Muscle of leg (tissue), 11 donors: ENCODE data around the gene DLG1. TPM values are rescaled to one million over a fixed set of nuclear protein-coding genes. Genes with fewer than 3 reads are reported as not detected.
A peak's percentile ranks its signal among the peaks of the same experiment; 100 is the strongest.

Experiments used
- DNase-seq: peaks from one replicate; pipeline ENCODE4 v3.0.0; 2013
- H3K27ac ChIP-seq: one replicate; pipeline ENCODE4 v1.5.1; 2013; ENCODE audit warnings: mild to moderate bottlenecking, low read length, control low read depth
- H3K27me3 ChIP-seq: one replicate; pipeline ENCODE4 v1.6.1; 2013; ENCODE audit warnings: low read length; ENCODE audit not compliant: control insufficient read depth, insufficient read depth
- H3K36me3 ChIP-seq: one replicate; pipeline ENCODE4 v1.6.1; 2013; ENCODE audit warnings: low read length; ENCODE audit not compliant: control insufficient read depth, insufficient read depth
- H3K4me1 ChIP-seq: one replicate; pipeline ENCODE4 v1.6.1; 2013; ENCODE audit warnings: low read length; ENCODE audit not compliant: control insufficient read depth, insufficient read depth
- H3K4me3 ChIP-seq: one replicate; pipeline ENCODE4 v1.5.1; 2013; ENCODE audit warnings: low read length, control low read depth
- H3K9me3 ChIP-seq: replicated peaks from 2 replicates; pipeline ENCODE4 v1.6.1; 2013; ENCODE audit warnings: low read depth, low read length; ENCODE audit not compliant: control insufficient read depth
- WGBS: methylation state at CpG from one replicate; pipeline ENCODE4 v1.1.5; 2013; ENCODE audit warnings: missing lambda C conversion rate; ENCODE audit not compliant: insufficient coverage; 5-methylcytosine and 5-hydroxymethylcytosine counted together
- polyA plus RNA-seq, 8 donors: library from polyadenylated mRNA; unstranded; fragments of 120-200 nt; gene quantifications; one replicate each; pipeline versions ENCODE4 v1.2.1 to v1.2.3, GENCODE V29; 2013; ENCODE audit warnings: inconsistent platforms in 1 of 8, low replicate concordance in 1 of 8; ENCODE audit not compliant: insufficient read length in 8 of 8, insufficient read depth in 1 of 8
- total RNA-seq: library from RNA; stranded (reverse); fragments of 120-200 nt; gene quantifications from one replicate; pipeline ENCODE4 v1.2.4, GENCODE V29; 2013

Gene DLG1
- total and polyA plus RNA-seq, 9 donors, result 27.7 to 47.3 (median 39.0) TPM

DNA sequence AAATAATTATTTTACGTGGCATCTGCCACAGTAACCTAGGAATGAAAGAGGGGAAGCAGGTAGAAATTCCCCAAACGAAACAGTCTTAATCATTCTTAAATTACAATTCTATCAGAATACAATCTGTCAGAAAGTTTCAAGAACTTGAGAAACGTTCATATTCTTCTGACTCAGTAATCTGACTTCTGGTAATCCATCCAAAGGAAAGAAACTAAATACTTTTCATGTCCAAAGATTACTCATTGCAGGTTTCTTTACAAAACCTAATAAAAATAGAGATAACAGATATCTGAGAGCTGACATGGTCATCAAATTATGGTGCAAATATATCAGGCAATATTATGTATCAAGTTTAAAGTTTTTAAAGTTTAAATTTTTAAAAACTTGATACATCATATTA is 109.4 kb downstream of the DLG1 start:
- no peak for DNase-seq
- Histone ChIP-seq H3K27ac (no peak overlapping the region), H3K36me3 (no peaks in the 10 kb centered on the region), H3K4me3 (no peak overlapping the region), H3K4me1 (no peaks in the 10 kb centered on the region), H3K27me3 (no peaks in the 10 kb centered on the region), H3K9me3 (no peaks in the 10 kb centered on the region)
- no CpG with 5 or more reads among the region's 3 CpGs for WGBS

DNA sequence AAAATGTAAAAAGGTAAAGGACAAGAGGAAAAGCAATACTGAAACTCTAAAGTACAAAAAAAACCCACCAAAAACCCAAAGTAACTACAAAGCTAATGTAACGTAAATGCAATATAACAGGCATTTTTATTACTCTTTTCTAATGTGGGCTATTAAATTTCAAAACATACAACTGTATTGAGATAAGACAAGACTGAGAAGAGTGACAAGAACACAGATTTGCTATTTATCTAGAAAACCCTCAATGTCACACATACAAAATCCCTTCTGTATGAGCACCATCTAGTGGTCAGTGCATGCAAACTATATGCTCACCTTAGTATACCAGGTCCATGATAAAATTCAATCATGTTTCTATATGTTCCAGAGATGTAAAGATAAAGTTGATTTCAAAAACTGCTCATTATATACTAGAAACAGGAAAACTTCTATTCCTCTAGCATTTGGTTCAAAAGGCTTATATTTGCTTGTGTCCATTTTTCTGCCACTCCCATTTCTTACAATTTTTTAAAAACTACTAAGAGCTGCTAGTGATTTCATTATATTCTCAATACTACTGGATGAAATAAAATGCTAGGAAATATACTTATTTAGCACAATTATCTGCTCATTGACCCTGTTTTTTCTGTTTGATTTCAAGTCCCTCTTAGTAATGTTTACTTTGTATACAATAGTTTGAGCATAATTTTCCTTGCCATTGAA is 111.4 kb downstream of the DLG1 start:
- no CpG with 5 or more reads among the region's 1 CpG for WGBS
- DNase-seq, result peak; percentile 77
- H3K9me3 ChIP-seq, result no peaks in the 10 kb centered on the region

DNA sequence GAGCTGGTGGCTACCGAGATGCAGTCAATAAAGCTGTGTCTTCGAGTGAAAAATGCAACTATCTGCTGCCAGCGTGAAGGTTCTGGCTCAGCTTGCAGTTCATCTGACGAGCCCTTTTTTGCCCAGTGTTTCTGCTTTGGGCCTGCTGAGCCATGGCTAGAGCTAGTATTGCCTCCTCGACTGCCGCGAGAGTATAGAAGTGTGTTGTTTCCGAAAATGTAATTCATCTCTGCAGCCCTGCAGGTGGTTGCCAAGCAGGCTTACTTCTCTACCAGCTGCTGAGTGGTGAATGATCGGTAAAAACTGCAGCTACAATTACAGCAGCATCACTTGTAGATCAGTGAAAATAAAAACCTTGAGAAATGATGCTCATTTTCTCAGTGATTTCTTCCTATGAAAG is 114.8 kb downstream of the DLG1 start:
- H3K4me1 ChIP-seq, result peaks cover 2% of the 10 kb centered on the region
- 52% methylated on average over 4 of the region's 9 CpGs for WGBS
- no peaks in the 10 kb centered on the region for H3K27me3 ChIP-seq
- H3K27ac ChIP-seq, result no peak overlapping the region
- DNase-seq, result peak; percentile 18
- H3K4me3 ChIP-seq, result no peak overlapping the region
- peaks cover 2% of the 10 kb centered on the region for H3K36me3 ChIP-seq
- no peaks in the 10 kb centered on the region for H3K9me3 ChIP-seq

More for the DNA sequence above, 111.4 kb downstream of the DLG1 start:
- H3K36me3 ChIP-seq, result peaks cover 2% of the 10 kb centered on the region
- H3K27ac ChIP-seq, result no peak overlapping the region
- peaks cover 2% of the 10 kb centered on the region for H3K4me1 ChIP-seq
- H3K27me3 ChIP-seq, result no peaks in the 10 kb centered on the region
- no peak overlapping the region for H3K4me3 ChIP-seq

DNA sequence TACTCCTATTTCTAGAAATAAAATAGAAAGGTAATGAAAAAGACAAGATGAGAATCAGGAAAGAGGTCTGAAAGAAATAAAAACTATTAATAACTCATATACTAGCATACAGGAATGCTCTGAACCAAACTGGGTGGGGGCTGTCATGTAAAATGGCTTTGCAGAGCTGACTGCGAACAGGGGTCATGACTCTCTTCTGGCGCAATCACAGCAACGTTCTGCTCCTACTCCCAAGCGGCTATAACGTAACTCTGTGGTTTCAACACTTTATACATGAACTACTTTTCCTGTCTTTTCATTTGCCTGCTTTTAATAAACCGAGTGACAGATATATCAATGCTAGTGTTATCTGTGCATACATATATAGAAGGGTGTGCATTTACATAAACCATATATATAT is 116.7 kb downstream of the DLG1 start:
- WGBS, result 43% methylated on average over 4 of the region's 6 CpGs
- H3K36me3 ChIP-seq, result peaks cover 2% of the 10 kb centered on the region
- H3K4me3 ChIP-seq, result no peak overlapping the region
- H3K27ac ChIP-seq, result no peak overlapping the region
- peak; percentile 84 for DNase-seq
- H3K27me3 ChIP-seq, result no peaks in the 10 kb centered on the region
- H3K9me3 ChIP-seq, result no peaks in the 10 kb centered on the region
- H3K4me1 ChIP-seq, result peaks cover 2% of the 10 kb centered on the region

DNA sequence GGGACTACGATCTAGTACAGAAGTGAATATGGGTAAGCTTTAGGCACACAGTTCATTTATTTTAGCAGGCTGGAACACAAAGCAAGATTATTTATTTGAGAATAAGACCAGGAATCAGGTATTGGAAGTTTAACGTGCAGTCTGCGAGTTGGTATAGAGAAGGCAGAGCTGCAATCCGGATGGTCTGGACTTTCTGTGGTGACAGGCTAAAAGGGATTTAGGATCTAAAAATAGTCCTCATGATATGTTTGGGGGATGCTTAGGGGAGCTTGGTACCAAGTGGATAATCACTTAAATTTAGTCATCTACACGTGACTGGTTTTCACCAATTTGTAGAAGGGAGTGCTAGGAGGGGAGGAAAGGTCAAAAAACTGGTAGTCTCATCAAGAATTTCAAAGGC is 119.4 kb downstream of the DLG1 start:
- Histone ChIP-seq H3K36me3 (peaks cover 2% of the 10 kb centered on the region), H3K27ac (no peak overlapping the region), H3K27me3 (no peaks in the 10 kb centered on the region), H3K9me3 (no peaks in the 10 kb centered on the region), H3K4me1 (peaks cover 2% of the 10 kb centered on the region), H3K4me3 (no peak overlapping the region)
- no peak for DNase-seq
- 88% methylated on average over 4 of the region's 5 CpGs for WGBS

DNA sequence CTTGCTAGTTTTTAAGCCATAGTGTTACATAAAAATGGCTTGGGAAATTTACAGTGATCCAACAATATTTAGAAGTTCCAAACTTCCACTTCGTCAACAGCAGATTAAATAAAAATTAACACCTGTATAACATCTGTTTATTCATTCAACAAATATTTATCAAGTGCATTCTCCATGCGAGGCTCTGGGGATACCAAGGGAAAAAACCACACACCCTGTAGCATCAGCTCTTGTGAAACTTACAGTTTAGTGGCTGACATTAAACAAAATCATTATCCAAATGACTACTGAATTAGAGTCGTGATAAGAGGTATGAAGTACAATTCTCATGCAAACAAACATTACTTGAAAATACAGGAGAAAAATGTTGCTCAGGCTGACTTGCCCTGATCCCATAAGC is 122.9 kb downstream of the DLG1 start:
- DNase-seq, result no peak
- no peaks in the 10 kb centered on the region for H3K36me3 ChIP-seq
- no peaks in the 10 kb centered on the region for H3K4me1 ChIP-seq
- H3K9me3 ChIP-seq, result no peaks in the 10 kb centered on the region
- no CpG with 5 or more reads among the region's 3 CpGs for WGBS
- H3K4me3 ChIP-seq, result no peak overlapping the region
- H3K27ac ChIP-seq, result no peak overlapping the region
- H3K27me3 ChIP-seq, result no peaks in the 10 kb centered on the region

DNA sequence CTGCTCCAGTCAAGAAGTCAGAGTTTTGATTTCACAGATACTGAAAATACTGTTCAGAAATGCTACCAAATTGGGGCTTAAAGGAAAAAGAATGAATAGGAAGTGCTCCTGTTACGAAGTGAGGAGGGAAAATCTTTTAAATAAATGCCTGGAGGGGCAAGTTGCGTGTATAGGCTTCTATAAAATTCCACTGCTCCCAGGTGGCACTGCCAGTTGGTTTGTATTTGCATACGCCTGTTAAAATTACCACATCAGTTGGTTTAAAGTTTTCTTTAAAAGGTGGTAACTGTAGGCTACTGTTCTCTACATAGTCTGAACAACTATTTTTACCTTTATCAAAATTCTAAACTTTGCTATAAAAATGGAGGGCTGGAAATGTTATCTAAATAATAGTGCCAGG is 123.5 kb downstream of the DLG1 start:
- WGBS, result no CpG with 5 or more reads among the region's 3 CpGs
- Histone ChIP-seq H3K4me1 (no peaks in the 10 kb centered on the region), H3K9me3 (no peaks in the 10 kb centered on the region), H3K4me3 (no peak overlapping the region), H3K27me3 (no peaks in the 10 kb centered on the region), H3K36me3 (no peaks in the 10 kb centered on the region), H3K27ac (no peak overlapping the region)
- no peak for DNase-seq

DNA sequence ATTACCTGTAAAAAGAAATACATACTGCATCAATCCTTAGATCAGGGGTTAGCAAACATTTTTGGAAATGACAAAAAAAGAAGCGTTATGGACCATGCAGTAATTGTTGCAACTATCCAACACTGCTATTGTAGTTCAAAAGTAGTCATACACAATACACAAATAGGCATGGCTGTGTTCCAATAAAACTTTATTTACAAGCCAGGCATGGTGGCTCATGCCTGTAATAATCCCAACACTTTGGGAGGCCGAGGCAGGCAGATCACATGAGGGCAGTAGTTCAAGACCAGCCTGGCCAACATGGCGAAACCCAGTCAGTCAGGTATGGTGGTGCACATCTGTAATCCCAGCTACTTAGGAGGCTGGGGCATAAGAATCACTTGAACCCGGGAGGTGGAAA is 124.8 kb downstream of the DLG1 start:
- Histone ChIP-seq H3K4me3 (no peak overlapping the region), H3K27me3 (no peaks in the 10 kb centered on the region), H3K27ac (no peak overlapping the region), H3K9me3 (no peaks in the 10 kb centered on the region), H3K36me3 (no peaks in the 10 kb centered on the region), H3K4me1 (no peaks in the 10 kb centered on the region)
- WGBS, result 100% methylated on average over 2 of the region's 4 CpGs
- no peak for DNase-seq

DNA sequence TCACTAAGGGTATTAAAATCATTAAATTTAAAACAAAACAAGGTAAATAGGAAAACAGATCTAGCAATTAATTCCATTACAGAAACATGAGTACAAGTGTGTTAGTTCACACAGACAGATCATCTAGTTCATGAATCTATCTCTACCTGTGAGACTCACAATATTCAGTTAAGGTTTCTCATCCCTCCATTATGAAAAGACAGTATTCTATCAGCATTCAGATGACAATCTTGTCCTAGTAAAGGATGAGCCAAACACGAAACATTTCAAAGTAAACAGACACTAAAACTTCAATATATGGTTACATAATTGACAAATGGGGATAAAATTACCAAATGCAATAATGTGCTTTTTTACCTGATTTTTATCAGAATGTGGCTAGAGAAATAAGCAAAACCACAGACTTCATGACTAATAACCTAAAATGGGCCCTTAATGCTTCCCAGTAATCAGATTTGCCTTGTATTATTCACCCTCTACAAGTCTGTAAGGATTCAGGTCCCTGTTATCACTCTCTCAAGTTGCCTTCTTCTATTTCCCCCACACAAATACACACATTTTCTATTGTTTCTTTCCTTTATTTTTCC is 126.8 kb downstream of the DLG1 start:
- no peak overlapping the region for H3K27ac ChIP-seq

DNA sequence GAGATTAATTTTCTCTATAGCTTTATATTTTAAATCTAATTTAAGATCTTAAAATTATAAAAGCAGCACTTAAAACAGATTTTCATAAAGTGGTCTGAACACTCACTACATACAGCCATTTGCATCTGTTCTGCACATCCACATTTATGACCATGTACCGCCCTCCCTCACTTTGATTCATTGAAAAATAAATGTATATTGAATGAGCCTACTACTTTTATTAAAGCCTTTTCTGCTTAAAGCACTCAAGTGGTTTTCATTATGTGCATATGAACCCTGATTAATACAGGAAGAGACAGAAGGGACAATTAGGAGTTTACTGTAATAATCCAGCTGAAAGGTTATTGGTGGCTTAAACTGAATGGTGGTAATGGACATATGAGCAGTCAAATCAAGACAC is 129.4 kb downstream of the DLG1 start:
- H3K36me3 ChIP-seq, result no peaks in the 10 kb centered on the region
- H3K9me3 ChIP-seq, result no peaks in the 10 kb centered on the region
- H3K27me3 ChIP-seq, result no peaks in the 10 kb centered on the region
- peak overlapping the region; percentile 91 for H3K27ac ChIP-seq
- WGBS, result no CpG with 5 or more reads among the region's 1 CpG
- H3K4me1 ChIP-seq, result peaks cover 3% of the 10 kb centered on the region
- no peak overlapping the region for H3K4me3 ChIP-seq
- DNase-seq, result peak; percentile 55

More for the DNA sequence above, 126.8 kb downstream of the DLG1 start:
- no peak overlapping the region for H3K4me3 ChIP-seq
- peaks cover 3% of the 10 kb centered on the region for H3K4me1 ChIP-seq
- no peaks in the 10 kb centered on the region for H3K36me3 ChIP-seq
- WGBS, result no CpG with 5 or more reads among the region's 1 CpG
- H3K9me3 ChIP-seq, result no peaks in the 10 kb centered on the region
- no peaks in the 10 kb centered on the region for H3K27me3 ChIP-seq
- no peak for DNase-seq
